HG02973 (cell line): ENCODE data around the gene PNKD.

Experiments
- ATAC-seq: cut with Tn5 transposase; IDR thresholded peaks from one replicate; pipeline ENCODE4 v1.9.1; 2021; ENCODE audit warnings: moderate library complexity; ENCODE audit not compliant: unreplicated experiment

PNKD gene

DNA sequence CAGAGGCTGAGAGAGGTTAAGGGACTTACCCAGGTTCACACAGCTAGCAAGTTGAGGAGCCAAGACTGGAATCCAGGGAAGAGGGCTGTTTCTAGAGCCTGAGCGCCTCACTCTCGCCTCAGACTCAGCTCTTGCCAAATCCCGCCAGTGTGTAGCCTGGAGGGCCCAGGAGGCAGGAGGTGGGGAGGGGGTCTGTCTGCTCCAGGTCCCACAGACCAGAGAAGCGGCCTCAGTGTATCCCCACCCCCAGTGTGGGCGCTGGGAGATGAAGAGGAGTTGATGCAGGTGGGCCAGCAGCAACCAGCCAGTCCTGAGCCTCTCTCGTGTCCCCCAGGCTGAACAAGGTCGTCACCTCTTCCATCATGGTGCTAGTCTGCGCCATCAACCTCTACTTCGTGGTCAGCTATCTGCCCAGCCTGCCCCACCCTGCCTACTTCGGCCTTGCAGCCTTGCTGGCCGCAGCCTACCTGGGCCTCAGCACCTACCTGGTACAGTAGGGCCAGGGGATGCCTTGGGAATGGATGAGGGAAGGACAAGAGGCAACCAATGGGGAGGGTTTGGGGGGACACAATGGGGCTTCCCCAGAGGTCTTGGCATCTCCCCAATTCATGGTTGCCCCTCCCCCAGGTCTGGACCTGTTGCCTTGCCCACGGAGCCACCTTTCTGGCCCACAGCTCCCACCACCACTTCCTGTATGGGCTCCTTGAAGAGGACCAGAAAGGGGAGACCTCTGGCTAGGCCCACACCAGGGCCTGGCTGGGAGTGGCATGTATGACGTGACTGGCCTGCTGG lies 124.2 kb downstream of the PNKD start:
- no peak for ATAC-seq

DNA sequence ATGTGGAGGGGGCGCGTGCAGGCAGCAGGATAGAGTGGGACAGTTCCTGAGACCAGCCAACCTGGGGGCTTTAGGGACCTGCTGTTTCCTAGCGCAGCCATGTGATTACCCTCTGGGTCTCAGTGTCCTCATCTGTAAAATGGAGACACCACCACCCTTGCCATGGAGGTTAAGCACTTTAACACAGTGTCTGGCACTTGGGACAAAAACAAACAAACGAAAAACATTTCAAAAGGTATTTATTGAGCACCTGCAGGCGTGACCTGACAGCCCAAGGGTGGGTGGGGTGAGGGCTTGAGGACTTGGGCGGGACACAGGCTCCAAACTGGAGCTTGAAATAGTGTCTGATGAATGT lies 124.7 kb downstream of the PNKD start:
- no peak for ATAC-seq

DNA sequence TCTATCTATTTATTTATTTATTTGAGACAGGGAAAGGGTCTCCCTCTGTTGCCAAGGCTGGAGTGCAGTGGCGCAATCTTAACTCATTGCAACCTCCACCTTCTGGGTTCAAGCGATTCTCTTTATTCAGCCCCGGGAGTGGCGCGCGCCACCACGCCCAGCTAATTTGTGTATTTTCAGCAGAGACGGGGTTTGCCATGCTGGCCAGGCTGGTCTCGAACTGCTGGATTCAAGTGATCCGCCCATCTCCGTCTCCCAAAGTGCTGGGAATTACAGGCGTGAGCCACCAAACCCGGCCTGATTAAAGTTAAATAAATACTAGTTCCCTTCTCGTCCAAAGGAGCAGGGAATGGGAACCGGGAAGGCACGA lies 125.1 kb downstream of the PNKD start:
- ATAC-seq = no peak

DNA sequence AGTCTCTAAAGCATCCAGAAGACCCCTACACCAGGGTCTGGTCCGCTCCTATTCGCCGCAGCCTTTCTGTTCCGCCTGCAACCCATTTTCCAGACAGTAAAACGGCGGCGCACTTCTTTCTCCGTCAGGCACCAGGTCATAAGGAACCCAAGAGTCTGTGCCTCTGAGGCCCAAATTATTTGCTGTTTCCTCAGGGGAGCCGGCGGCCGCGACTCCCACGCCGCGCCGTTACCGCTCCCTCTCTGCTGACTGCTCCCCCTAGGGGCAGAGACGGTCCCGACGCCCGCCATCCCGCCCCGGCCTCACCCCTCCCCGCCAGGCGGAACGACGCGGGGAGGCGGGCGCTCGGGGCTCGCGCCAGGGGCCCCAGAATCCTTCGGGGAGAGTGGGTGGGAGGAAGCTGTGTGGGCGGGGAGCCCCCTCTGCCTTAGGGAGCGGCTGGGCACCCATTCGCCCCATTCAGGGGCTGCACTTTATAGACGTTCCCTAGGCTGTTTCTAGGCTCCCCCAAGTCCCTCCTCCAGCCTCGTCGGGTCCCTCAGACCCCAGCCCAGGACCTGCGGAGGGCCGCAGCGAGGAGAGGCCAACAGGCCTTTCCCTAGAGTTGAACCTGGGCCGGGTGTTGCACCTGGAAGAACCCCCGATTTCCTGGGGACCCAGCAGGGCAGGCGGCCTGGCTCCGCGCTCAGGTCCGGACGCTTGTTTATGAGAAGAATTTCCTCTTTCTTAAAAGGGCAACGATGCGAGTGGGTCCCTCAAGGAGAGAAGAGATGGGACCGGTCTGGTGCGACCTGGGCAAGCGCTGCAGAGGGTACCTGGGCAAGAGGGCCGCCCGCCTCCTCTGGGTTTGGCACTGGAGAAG lies 125.7 kb downstream of the PNKD start:
- peak; percentile 49 for ATAC-seq
